GM12878 (cell line): ENCODE measurements around the gene PPP1R27. TPM values are rescaled to one million over a fixed set of nuclear protein-coding genes. Genes with fewer than 3 reads are reported as not detected.

Source experiments
- CREB1 ChIP-seq: IDR thresholded peaks from 2 replicates; pipeline ENCODE4 v1.6.1; 2012; ENCODE audit warnings: low read depth, mild to moderate bottlenecking, inconsistent platforms
- DPF2 ChIP-seq: fragments of 450-650 bp; IDR thresholded peaks from 2 replicates; pipeline ENCODE4 v1.6.1; 2017; ENCODE audit warnings: mild to moderate bottlenecking
- ESRRA ChIP-seq: IDR thresholded peaks from 2 replicates; pipeline ENCODE4 v1.6.1; 2012; ENCODE audit warnings: mild to moderate bottlenecking, low read length, improper control_type of control experiment
- HCFC1 ChIP-seq: fragments of 150-350 bp; IDR thresholded peaks from 2 replicates; pipeline ENCODE4 v1.6.1; 2014; ENCODE audit warnings: low read length
- MYB ChIP-seq: fragments of 150-350 bp; IDR thresholded peaks from 2 replicates; pipeline ENCODE4 v1.6.1; 2014; ENCODE audit warnings: mild to moderate bottlenecking, low read depth, low read length, borderline replicate concordance
- PML ChIP-seq: IDR thresholded peaks from 2 replicates; pipeline ENCODE4 v1.6.1; 2012; ENCODE audit warnings: low read length, inconsistent platforms
- RB1 ChIP-seq: fragments of 450-650 bp; formaldehyde crosslinking; IDR thresholded peaks from 2 replicates; pipeline ENCODE4 v1.6.1; 2017; ENCODE audit warnings: mild to moderate bottlenecking, borderline replicate concordance
- polyA plus RNA-seq, 11 experiments: library from polyadenylated mRNA; depleted of rRNA in 4 of 11; unstranded in 6 of 11; stranded (reverse) in 5 of 11; fragments of >200 nt; fragmentation: Nextera tagmentation in 4 of 11; fragmentation: Illumina TruSeq in 1 of 11; extraction: Ambion mirVana in 4 of 11; extraction: Trizol in 1 of 11; gene quantifications; 1 replicate in 1 of 11; 2 replicates in 10 of 11; pipeline versions ENCODE4 v1.2.1 to v1.2.3, GENCODE V29; 2011 to 2016; ENCODE audit warnings: inconsistent platforms in 2 of 11, missing spikeins in 2 of 11, low read depth in 1 of 11
- total RNA-seq, 4 experiments: library from RNA; depleted of rRNA in 3 of 4; stranded (reverse); fragments of >200 nt in 3 of 4; fragmentation: Illumina TruSeq in 1 of 4; extraction: Trizol in 1 of 4; gene quantifications; 2 replicates each; pipeline versions ENCODE4 v1.2.1 to v1.2.3, GENCODE V29; 2013 to 2021
- TF ChIP-seq, protein P1 (sequence below): fragments of 450-650 bp; formaldehyde crosslinking; IDR thresholded peaks from 2 replicates; pipeline ENCODE4 v1.4.0; 2020; ENCODE audit warnings: mild to moderate bottlenecking, moderate library complexity
- TF ChIP-seq, protein P2 (sequence below): fragments of 450-650 bp; IDR thresholded peaks from 2 replicates; pipeline ENCODE4 v1.6.1; 2017; ENCODE audit warnings: mild to moderate bottlenecking, moderate library complexity
- TF ChIP-seq, protein P3 (sequence below): IDR thresholded peaks from 2 replicates; pipeline ENCODE4 v1.6.1; 2012; ENCODE audit warnings: low read depth, low read length, improper control_type of control experiment
- TF ChIP-seq, protein P4 (sequence below): fragments of 450-650 bp; IDR thresholded peaks from 2 replicates; pipeline ENCODE4 v1.6.1; 2017; ENCODE audit warnings: antibody characterized with exemption, mild to moderate bottlenecking, moderate library complexity
- TF ChIP-seq, protein P5 (sequence below): IDR thresholded peaks from 2 replicates; pipeline ENCODE4 v1.6.1; 2012; ENCODE audit warnings: low read length, inconsistent platforms
- TF ChIP-seq, protein P6 (sequence below): fragments of 450-650 bp; IDR thresholded peaks from 2 replicates; pipeline ENCODE4 v1.6.1; 2016; ENCODE audit warnings: mild to moderate bottlenecking

The PPP1R27 gene
- total and polyA plus RNA-seq, 10 of the 15 experiments (the other 5 are each of a cell fraction or from before 2014, with no cell fraction given) = 0.17 to 1.6 (median 0.49) TPM; not detected in 3

DNA sequence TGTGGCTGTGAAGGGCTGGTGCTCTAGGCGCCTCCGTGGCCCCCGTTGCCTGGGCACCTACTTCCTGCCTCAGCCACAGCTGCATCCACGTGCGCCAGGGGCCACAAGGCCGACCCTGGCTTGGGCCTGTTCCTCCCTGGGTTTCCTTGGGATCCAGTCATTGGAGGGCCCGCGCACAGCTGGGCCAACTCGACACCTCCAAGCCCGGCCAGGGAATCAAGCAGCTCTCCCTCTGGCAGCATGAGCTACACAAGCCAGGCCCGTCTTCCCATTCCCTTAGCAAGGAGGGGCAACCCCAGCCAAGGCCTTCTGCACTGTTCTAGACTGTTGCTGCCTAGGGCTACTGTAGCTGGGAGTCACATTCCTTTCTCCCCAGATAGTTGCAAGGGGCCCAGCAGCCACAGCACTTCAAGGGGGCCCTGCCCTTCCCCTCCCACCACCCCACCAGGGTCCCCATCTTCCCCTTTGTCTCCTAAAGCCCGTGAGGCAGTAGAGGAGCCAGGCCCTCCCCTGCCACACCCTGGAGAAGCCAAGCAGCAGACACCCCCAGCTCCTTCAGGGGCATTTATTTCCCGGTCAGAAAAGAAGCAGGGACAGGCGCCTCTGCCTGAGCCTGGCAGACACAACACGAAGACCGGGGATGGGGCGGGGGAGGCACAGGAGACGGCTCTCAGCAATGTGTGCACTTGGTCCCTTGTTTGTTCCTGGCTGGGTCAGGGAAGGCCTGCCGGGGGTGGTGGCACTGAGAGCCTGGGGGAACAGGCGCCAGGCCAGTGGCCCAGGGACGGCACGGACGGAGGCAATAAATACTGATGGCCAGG lies 32.5 kb upstream of the PPP1R27 start (continued):
- TF ChIP-seq, protein P1, sequence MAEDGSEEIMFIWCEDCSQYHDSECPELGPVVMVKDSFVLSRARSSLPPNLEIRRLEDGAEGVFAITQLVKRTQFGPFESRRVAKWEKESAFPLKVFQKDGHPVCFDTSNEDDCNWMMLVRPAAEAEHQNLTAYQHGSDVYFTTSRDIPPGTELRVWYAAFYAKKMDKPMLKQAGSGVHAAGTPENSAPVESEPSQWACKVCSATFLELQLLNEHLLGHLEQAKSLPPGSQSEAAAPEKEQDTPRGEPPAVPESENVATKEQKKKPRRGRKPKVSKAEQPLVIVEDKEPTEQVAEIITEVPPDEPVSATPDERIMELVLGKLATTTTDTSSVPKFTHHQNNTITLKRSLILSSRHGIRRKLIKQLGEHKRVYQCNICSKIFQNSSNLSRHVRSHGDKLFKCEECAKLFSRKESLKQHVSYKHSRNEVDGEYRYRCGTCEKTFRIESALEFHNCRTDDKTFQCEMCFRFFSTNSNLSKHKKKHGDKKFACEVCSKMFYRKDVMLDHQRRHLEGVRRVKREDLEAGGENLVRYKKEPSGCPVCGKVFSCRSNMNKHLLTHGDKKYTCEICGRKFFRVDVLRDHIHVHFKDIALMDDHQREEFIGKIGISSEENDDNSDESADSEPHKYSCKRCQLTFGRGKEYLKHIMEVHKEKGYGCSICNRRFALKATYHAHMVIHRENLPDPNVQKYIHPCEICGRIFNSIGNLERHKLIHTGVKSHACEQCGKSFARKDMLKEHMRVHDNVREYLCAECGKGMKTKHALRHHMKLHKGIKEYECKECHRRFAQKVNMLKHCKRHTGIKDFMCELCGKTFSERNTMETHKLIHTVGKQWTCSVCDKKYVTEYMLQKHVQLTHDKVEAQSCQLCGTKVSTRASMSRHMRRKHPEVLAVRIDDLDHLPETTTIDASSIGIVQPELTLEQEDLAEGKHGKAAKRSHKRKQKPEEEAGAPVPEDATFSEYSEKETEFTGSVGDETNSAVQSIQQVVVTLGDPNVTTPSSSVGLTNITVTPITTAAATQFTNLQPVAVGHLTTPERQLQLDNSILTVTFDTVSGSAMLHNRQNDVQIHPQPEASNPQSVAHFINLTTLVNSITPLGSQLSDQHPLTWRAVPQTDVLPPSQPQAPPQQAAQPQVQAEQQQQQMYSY (CRISPR knock-in tag) = no peak
- TF ChIP-seq MYB (no peak), HCFC1 (no peak), DPF2 (no peak), ESRRA (no peak), PML (no peak; the same call in 1 of the 2 replicates), RB1 (no peak), CREB1 (0 out of 2 replicates have a peak, but pooled peaks have one; percentile 9)
- TF ChIP-seq, protein P2, sequence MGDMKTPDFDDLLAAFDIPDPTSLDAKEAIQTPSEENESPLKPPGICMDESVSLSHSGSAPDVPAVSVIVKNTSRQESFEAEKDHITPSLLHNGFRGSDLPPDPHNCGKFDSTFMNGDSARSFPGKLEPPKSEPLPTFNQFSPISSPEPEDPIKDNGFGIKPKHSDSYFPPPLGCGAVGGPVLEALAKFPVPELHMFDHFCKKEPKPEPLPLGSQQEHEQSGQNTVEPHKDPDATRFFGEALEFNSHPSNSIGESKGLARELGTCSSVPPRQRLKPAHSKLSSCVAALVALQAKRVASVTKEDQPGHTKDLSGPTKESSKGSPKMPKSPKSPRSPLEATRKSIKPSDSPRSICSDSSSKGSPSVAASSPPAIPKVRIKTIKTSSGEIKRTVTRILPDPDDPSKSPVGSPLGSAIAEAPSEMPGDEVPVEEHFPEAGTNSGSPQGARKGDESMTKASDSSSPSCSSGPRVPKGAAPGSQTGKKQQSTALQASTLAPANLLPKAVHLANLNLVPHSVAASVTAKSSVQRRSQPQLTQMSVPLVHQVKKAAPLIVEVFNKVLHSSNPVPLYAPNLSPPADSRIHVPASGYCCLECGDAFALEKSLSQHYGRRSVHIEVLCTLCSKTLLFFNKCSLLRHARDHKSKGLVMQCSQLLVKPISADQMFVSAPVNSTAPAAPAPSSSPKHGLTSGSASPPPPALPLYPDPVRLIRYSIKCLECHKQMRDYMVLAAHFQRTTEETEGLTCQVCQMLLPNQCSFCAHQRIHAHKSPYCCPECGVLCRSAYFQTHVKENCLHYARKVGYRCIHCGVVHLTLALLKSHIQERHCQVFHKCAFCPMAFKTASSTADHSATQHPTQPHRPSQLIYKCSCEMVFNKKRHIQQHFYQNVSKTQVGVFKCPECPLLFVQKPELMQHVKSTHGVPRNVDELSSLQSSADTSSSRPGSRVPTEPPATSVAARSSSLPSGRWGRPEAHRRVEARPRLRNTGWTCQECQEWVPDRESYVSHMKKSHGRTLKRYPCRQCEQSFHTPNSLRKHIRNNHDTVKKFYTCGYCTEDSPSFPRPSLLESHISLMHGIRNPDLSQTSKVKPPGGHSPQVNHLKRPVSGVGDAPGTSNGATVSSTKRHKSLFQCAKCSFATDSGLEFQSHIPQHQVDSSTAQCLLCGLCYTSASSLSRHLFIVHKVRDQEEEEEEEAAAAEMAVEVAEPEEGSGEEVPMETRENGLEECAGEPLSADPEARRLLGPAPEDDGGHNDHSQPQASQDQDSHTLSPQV = no peak
- TF ChIP-seq, protein P3, sequence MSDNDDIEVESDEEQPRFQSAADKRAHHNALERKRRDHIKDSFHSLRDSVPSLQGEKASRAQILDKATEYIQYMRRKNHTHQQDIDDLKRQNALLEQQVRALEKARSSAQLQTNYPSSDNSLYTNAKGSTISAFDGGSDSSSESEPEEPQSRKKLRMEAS = peak; percentile 25; the same call in 1 of the 2 replicates
- TF ChIP-seq, protein P4, sequence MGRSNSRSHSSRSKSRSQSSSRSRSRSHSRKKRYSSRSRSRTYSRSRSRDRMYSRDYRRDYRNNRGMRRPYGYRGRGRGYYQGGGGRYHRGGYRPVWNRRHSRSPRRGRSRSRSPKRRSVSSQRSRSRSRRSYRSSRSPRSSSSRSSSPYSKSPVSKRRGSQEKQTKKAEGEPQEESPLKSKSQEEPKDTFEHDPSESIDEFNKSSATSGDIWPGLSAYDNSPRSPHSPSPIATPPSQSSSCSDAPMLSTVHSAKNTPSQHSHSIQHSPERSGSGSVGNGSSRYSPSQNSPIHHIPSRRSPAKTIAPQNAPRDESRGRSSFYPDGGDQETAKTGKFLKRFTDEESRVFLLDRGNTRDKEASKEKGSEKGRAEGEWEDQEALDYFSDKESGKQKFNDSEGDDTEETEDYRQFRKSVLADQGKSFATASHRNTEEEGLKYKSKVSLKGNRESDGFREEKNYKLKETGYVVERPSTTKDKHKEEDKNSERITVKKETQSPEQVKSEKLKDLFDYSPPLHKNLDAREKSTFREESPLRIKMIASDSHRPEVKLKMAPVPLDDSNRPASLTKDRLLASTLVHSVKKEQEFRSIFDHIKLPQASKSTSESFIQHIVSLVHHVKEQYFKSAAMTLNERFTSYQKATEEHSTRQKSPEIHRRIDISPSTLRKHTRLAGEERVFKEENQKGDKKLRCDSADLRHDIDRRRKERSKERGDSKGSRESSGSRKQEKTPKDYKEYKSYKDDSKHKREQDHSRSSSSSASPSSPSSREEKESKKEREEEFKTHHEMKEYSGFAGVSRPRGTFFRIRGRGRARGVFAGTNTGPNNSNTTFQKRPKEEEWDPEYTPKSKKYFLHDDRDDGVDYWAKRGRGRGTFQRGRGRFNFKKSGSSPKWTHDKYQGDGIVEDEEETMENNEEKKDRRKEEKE = no peak
- TF ChIP-seq, protein P5, sequence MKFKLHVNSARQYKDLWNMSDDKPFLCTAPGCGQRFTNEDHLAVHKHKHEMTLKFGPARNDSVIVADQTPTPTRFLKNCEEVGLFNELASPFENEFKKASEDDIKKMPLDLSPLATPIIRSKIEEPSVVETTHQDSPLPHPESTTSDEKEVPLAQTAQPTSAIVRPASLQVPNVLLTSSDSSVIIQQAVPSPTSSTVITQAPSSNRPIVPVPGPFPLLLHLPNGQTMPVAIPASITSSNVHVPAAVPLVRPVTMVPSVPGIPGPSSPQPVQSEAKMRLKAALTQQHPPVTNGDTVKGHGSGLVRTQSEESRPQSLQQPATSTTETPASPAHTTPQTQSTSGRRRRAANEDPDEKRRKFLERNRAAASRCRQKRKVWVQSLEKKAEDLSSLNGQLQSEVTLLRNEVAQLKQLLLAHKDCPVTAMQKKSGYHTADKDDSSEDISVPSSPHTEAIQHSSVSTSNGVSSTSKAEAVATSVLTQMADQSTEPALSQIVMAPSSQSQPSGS = peak; percentile 2; the same call in 1 of the 2 replicates
- TF ChIP-seq, protein P6, sequence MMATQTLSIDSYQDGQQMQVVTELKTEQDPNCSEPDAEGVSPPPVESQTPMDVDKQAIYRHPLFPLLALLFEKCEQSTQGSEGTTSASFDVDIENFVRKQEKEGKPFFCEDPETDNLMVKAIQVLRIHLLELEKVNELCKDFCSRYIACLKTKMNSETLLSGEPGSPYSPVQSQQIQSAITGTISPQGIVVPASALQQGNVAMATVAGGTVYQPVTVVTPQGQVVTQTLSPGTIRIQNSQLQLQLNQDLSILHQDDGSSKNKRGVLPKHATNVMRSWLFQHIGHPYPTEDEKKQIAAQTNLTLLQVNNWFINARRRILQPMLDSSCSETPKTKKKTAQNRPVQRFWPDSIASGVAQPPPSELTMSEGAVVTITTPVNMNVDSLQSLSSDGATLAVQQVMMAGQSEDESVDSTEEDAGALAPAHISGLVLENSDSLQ = no peak
